Measurements from ENCODE around the gene JMJD8. TPM values are rescaled to one million over a fixed set of nuclear protein-coding genes. Genes with fewer than 3 reads are reported as not detected.

JMJD8 gene
- total RNA-seq, 4 donors from 2014 or later: 40.0 to 261 (median 58.6) TPM

DNA sequence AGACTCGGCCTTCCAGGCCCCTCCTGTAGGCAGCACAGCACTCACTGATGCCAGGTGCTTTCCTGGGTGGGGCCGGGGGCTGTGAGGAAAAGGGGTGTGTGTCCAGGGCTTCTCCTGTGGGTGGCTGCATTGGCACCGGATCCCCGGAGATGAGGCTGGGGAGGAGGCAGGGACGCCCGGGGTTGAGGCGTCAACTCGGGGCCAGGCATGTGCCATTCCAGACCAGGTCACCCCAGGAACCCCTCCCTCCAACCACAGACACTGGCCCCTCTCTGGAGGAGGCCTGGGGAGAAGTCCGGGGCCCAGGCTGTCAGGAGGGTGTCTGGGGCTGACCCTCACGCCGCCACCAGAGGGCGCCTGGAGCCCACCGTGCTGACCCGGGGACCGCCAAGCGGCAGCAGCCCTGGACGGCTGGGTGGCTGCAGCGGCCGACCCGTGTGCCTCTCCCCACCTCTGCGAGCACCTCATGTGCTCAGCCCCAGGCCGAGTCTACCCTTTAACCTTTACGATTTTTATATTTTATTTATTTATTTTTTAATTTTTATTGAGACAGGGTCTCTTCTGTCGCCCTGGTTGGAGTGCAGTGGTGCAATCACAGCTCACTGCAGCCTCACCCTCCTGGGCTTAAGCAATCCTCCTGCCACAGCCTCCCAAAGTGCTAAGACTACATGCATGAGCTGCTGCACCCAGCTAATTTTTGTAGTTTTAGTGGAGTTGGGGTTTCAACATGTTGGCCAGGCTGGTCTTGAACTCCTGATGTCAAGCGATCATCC, 27.6 kb upstream of the JMJD8 start:
- intact Hi-C loops (cut with DNase I; ENCODE audit: low total_unique reads): loop anchor here (2.0 to 5.0 kb wide), 2 partner anchors 29 to 76 kb away; partner anchors contain the start of genes CHTF18, CIAO3 and RPUSD1
- in situ Hi-C loops (cut with MboI; ENCODE audit: low pct_ligation_motif_present in 1 of 4, low pct_unique_long_range_greater_than_20kb in 1 of 4, low sequenced_read_pairs in 3 of 4): loop anchor here in 2 of 4 donors (5.0 to 10.0 kb wide), 2 partner anchors 73 to 76 kb away; partner anchors contain the start of genes CHTF18 (in 2 of the 2) and RPUSD1 (in 2 of the 2)
- H3K27me3 ChIP-seq: peaks cover 80% of the 10 kb centered on the region
- 10 to 24% methylated on average over 4 to 25 of the region's 25 CpGs for whole genome bisulfite sequencing, 2 donors (ENCODE audit: low coverage in 1 of 2)
- H3K9me3 ChIP-seq: no peaks in the 10 kb centered on the region
- no peaks in the 10 kb centered on the region for H3K36me3 ChIP-seq
- no peak overlapping the region for H3K27ac ChIP-seq
- H3K4me3 ChIP-seq: no peak overlapping the region
- TF ChIP-seq POLR2AphosphoS5 (IDR thresholded peaks at IDR 0.05) (no peak), POLR2A (IDR thresholded peaks at IDR 0.05) (no peak), EP300 (IDR thresholded peaks at IDR 0.05; ENCODE audit: low read depth) (no peak)
- TF ChIP-seq, protein P1, sequence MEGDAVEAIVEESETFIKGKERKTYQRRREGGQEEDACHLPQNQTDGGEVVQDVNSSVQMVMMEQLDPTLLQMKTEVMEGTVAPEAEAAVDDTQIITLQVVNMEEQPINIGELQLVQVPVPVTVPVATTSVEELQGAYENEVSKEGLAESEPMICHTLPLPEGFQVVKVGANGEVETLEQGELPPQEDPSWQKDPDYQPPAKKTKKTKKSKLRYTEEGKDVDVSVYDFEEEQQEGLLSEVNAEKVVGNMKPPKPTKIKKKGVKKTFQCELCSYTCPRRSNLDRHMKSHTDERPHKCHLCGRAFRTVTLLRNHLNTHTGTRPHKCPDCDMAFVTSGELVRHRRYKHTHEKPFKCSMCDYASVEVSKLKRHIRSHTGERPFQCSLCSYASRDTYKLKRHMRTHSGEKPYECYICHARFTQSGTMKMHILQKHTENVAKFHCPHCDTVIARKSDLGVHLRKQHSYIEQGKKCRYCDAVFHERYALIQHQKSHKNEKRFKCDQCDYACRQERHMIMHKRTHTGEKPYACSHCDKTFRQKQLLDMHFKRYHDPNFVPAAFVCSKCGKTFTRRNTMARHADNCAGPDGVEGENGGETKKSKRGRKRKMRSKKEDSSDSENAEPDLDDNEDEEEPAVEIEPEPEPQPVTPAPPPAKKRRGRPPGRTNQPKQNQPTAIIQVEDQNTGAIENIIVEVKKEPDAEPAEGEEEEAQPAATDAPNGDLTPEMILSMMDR (IDR thresholded peaks at IDR 0.05): peak; percentile 92 to 94 (median 93)
- peak; percentile 85 for DNase-seq
- peaks cover 10 to 26% (median 20%) of the 10 kb centered on the region in 4 donors for H3K4me1 ChIP-seq

DNA sequence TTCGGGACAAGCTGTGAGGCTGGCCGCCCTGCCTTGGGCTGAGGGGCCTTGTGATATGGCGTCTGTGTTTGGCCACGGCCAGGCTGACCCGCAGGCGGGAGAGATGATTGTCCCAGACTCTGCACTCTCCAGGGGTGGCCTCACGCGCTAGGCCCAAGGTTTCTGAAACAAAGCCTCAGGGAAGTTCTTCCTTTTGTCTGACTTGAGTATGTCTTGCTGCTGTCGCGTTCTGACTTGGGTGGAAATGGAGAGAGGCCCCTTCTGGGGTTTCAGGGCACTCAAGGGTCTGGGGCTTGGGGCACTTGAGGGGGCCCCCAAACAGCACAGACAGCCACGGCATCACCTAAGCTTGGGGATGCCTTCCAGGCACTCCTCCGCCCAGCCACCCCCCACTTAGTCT, 26.9 kb upstream of the JMJD8 start:
- WGBS, 2 donors (ENCODE audit: low coverage in 1 of 2): 0 to 62% methylated on average over 1 to 12 of the region's 12 CpGs
- Histone ChIP-seq H3K9me3 (no peaks in the 10 kb centered on the region), H3K4me1 (peaks cover 3 to 23% (median 17%) of the 10 kb centered on the region in 4 donors), H3K27ac (no peak overlapping the region), H3K27me3 (peaks cover 80% of the 10 kb centered on the region), H3K4me3 (no peak overlapping the region), H3K36me3 (no peaks in the 10 kb centered on the region)
- TF ChIP-seq, protein P1 (IDR thresholded peaks at IDR 0.05): no peak
- no peak for TF ChIP-seq EP300 (IDR thresholded peaks at IDR 0.05; ENCODE audit: low read depth)
- no peak for TF ChIP-seq POLR2AphosphoS5 (IDR thresholded peaks at IDR 0.05)
- TF ChIP-seq POLR2A (IDR thresholded peaks at IDR 0.05): no peak
- in situ Hi-C loops (cut with MboI; ENCODE audit: low pct_ligation_motif_present in 1 of 4, low pct_unique_long_range_greater_than_20kb in 1 of 4, low sequenced_read_pairs in 3 of 4): loop anchor here in 2 of 4 donors (5.0 to 10.0 kb wide), 2 partner anchors 74 to 76 kb away; partner anchors contain the start of genes CHTF18 (in 2 of the 2) and RPUSD1 (in 2 of the 2)
- DNase-seq: no peak
- intact Hi-C loops (cut with DNase I; ENCODE audit: low total_unique reads): loop anchor here (5.0 kb wide), 1 partner anchor 76 kb away; the partner anchor contains the start of genes CHTF18 and RPUSD1

DNA sequence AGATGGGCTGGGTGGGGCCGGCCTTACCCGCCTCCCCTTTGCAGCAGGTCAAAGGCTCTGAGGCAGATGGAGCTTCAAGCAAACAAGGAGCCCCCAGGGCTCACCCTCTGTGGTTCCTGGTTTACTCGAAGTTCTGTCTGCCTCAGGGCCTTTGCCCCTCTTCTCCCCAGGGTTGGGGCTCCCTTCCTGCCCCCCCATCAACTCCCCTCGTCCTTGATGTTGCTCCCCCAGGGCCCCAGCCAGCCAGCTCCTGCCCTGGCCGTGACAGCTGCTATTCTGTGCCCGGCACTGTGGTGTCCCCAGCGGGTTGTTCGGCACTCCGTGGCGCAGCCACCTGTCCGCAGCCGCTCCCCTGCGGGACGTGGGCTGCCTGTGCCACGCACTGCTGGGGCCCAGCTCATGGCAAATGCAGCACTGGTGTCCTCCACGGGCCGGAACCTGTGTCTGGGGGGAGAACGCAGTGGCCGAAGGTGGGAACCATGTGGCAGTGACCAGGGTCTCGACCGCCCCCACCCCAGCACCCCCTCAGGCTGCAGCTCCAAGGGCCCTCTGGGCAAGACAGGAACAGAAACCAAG, 26.5 kb upstream of the JMJD8 start:
- no peaks in the 10 kb centered on the region for H3K9me3 ChIP-seq
- in situ Hi-C loops (cut with MboI; ENCODE audit: low pct_ligation_motif_present in 1 of 4, low pct_unique_long_range_greater_than_20kb in 1 of 4, low sequenced_read_pairs in 3 of 4) (loop anchor here in 2 of 4 donors (5.0 to 10.0 kb wide), 2 partner anchors 74 to 77 kb away; partner anchors contain the start of genes CHTF18 (in 2 of the 2) and RPUSD1 (in 2 of the 2)), intact Hi-C loops (cut with DNase I; ENCODE audit: low total_unique reads) (loop anchor here (5.0 kb wide), 1 partner anchor 77 kb away; the partner anchor contains the start of genes CHTF18 and RPUSD1)
- H3K27me3 ChIP-seq: peaks cover 79% of the 10 kb centered on the region
- DNase-seq: no peak
- peaks cover 0 to 20% (median 14%) of the 10 kb centered on the region in 4 donors for H3K4me1 ChIP-seq
- no peak for TF ChIP-seq POLR2AphosphoS5 (IDR thresholded peaks at IDR 0.05)
- no peak for TF ChIP-seq POLR2A (IDR thresholded peaks at IDR 0.05)
- TF ChIP-seq, protein P1 (IDR thresholded peaks at IDR 0.05): no peak
- H3K36me3 ChIP-seq: no peaks in the 10 kb centered on the region
- 40 to 61% methylated on average over 1 to 21 of the region's 21 CpGs for WGBS, 2 donors (ENCODE audit: low coverage in 1 of 2)
- H3K27ac ChIP-seq: no peak overlapping the region
- no peak overlapping the region for H3K4me3 ChIP-seq

All from transverse colon (tissue), 4 donors.